NCI-H748 treated with DMSO at 0.1 percent for 48 hours (cell line): ENCODE results near the gene MICA.

ENCODE experiments used
- DNase-seq: peaks from one replicate; lab custom pipeline; 2025; lab: John Stamatoyannopoulos, UW

MICA gene

GRCh38 chr6:31460361-31461025 lies 57.1 kb downstream of the MICA start:
- no peak for DNase-seq

DNA sequence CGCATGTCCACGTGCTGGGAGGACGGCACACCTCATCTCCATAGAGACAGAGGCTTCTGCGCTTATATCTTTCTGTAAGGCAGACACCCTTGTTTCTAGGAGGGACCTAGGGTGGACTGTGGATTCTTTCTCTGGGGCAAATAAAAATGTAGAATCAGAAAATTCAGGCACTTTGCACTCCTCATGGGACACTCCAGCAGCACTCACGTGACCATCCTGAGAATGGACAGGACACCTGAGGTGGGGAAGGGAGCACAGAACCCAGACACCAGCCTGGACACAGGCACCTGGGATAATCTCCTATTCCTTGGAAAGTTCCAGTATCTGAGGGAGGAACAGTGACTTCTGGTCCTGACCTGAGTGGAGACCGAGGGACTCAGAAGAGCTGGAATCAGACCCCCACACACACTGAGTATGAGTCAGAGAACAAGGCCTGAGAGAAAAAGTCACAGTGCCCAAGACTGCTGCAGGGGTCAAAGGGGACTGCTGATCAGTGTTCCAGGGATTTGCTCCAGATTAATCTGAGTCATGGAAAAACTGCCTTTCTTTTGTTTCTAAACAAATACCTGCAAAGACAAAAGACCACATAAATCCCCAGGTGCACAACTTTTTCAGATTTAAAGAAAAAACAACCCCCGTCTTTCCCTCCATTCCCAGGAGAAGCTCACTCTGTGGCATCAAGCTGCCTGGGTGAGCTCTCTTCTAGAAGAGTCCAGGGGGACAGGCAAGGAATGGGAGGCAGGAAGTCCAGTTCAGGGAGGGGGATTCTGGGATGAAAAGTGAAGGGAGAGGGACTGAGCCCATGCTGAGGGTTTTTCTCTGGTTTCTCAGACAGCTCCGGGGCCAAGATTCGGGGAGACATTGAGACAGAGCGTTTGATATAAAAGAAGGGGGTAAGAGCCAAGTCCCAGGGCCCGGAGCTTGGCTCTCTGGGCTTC lies 58.9 kb downstream of the MICA start:
- DNase-seq: no peak

DNA sequence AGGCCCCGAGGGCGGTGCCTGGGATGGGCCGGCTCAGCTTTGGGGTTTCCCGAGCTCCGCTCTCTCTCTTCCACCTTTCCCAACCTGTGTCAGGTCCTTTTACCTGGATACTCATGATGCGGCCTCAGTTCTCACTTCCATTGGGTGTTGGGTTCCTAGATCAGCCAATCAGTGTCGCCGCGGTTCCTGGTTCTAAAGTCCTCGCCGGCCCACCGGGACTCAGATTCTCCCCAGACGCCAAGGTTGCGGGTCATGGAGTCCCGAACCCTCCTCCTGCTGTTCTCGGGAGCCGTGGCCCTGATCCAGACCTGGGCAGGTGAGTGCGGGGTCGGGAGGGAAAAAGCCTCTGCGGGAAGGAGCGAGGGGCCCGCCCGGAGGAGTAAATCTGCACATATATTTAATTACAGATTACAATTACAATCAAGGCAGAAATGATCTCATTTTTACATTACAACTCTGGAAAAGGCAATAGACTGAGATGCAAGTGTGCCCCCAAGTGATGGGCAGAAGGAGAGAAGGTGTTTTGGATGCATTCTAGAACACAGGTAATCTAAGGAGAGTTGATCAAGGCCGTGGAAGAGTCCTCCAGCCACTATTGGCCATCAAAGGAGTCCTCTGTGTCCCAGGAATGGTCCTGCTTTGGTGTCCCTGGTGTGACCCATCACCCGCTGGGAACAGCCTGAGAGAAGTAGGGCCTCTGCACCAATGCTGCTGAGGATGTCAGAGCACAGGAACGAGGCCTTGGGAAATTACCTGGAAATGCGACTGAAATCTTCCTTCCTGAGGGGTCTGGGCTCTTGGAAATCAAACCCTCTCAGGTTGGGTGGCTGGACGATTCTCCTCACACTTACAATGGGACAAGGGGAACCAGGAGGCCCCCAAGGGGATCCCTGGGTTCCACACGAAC lies 59.8 kb downstream of the MICA start:
- peak; percentile 78 for DNase-seq

DNA sequence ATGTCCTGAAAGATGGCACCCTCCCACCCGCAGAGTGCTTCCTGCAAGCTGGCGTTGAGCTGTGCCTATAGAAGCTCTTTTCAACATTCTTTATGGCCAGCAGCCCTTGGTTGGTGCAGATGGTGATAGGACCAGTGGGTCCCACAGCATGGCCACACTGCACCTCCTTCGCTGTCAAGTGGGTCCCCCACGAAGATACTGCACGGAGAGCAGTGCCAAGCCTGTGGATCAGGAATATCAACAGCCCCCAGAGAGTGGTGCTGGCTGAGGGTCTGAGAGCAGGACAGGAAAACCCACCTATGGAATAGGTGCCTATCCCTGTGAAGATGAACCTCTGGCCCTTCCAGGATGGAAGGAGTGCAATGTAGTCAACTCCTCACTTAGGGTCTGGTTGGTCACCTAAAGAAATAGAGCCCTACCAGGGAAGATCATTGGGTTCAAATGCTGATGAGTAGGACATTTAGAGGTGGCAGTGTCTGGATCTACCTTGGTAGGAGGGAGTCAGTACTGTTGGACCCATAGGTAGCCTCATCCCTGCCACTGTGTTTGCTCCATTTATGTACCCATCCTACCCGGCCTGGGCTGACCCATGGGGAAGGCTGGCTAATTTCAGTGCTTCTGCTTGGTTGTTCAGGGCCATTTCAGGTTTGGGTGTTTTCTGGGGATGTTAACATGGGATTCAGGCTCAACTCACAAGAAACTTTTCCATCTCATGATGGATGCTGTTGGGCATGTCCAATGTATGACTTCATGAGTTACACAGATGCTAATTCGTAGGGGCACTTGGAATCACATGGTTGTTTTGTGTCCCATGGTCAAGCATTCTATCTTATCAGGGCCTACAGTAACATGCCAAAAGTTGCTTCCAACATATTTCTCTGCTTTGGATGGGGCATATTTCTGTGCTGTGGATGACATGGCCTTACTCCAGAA lies 61.1 kb downstream of the MICA start:
- DNase-seq: no peak
